22Rv1 (cell line): ENCODE results near the gene KRT35.
"Not testable (repeated sequence)": the region's sequence is repeated elsewhere in the genome, so short reads cannot be mapped to it uniquely, and the experiment has no call there.

Source experiments
- H3K27ac ChIP-seq: fragments of 450-650 bp; 2 replicates; pipeline ENCODE4 v1.5.1; 2017
- ZFX ChIP-seq: fragments of 450-650 bp; IDR thresholded peaks from 2 replicates; pipeline ENCODE4 v1.6.1; 2017; ENCODE audit warnings: antibody characterized with exemption, borderline replicate concordance
- TF ChIP-seq, protein P1 (sequence below): fragments of 450-650 bp; IDR thresholded peaks from 2 replicates; pipeline ENCODE4 v1.5.1; 2017; ENCODE audit warnings: mild to moderate bottlenecking

KRT35 gene

GRCh38 chr17:41439375-41439774 is 41.6 kb downstream of the KRT35 start:
- H3K27ac ChIP-seq: no peak overlapping the region
- no peak for TF ChIP-seq ZFX
- TF ChIP-seq, protein P1, sequence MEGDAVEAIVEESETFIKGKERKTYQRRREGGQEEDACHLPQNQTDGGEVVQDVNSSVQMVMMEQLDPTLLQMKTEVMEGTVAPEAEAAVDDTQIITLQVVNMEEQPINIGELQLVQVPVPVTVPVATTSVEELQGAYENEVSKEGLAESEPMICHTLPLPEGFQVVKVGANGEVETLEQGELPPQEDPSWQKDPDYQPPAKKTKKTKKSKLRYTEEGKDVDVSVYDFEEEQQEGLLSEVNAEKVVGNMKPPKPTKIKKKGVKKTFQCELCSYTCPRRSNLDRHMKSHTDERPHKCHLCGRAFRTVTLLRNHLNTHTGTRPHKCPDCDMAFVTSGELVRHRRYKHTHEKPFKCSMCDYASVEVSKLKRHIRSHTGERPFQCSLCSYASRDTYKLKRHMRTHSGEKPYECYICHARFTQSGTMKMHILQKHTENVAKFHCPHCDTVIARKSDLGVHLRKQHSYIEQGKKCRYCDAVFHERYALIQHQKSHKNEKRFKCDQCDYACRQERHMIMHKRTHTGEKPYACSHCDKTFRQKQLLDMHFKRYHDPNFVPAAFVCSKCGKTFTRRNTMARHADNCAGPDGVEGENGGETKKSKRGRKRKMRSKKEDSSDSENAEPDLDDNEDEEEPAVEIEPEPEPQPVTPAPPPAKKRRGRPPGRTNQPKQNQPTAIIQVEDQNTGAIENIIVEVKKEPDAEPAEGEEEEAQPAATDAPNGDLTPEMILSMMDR: no peak

DNA sequence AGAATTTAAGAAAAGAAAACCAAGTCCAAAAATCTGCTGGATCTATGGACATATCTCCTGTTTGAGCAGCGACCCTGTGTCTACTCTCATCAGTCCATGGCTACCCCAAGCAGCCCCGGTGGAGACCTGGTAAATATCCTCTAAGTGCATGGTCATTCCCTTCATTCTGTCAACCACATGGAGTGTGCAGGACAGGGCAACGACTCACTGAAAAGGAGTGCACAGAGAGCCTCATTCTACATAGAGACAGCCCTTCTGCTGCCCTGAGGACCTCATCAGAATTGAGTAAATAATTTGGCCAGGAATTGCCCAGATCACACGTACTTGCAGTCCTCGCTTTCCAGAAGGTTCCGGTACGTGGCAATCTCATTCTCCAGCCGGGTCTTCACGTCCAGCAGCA is 43.2 kb downstream of the KRT35 start:
- TF ChIP-seq, protein P1: no peak
- no peak for TF ChIP-seq ZFX
- H3K27ac ChIP-seq: no peak overlapping the region

GRCh38 chr17:41437254-41437653 is 43.7 kb downstream of the KRT35 start:
- H3K27ac ChIP-seq: no peak overlapping the region
- no peak for TF ChIP-seq ZFX
- TF ChIP-seq, protein P1: no peak

- TF ChIP-seq, protein P1: no peak
- no peak for TF ChIP-seq ZFX
- no peak overlapping the region for H3K27ac ChIP-seq
Observed at GRCh38 chr17:41434415-41434814, 46.5 kb downstream of the KRT35 start.

DNA sequence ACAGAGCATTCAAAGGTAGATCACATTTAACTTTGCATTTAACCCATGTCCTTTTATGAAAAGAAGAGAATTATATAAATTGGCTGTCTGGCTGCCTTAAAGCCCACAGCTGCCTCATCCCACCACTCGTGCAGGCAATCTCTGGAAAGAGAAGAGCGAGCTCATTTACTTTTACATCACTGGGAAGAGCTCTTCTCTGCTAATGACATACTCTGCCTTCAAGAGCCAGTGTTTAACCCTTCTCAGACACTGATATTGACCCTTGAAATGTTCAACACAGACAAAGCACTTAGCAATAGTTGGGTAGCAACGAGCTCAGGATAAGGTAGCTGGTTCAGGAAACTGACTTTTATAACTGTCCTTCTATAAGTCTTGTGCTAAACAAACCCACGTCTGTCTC is 46.9 kb downstream of the KRT35 start:
- no peak for TF ChIP-seq ZFX
- TF ChIP-seq, protein P1: no peak
- H3K27ac ChIP-seq: no peak overlapping the region

DNA sequence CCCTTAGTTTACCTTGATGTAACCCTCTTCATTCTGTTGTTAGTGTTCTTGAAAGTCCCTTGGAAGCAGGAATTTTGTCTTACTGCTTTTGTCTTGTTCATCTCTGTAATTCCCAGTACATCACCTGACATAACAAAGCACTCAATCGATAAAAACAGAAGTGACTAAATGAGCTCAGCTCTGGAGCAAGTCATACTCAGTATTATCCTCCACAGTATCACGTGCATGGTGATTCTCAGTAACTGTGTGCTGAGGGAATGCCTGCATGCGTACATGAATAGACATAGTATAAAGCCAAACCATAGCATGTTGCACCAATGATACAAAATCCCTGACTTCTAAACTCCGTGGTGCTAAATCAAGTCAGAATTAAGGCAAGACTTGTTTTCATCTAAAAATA is 47.4 kb downstream of the KRT35 start:
- H3K27ac ChIP-seq: no peak overlapping the region
- no peak for TF ChIP-seq ZFX
- TF ChIP-seq, protein P1: no peak

GRCh38 chr17:41430376-41430775 is 50.6 kb downstream of the KRT35 start:
- H3K27ac ChIP-seq: not testable (repeated sequence)

- TF ChIP-seq ZFX: no peak
- TF ChIP-seq, protein P1: no peak
- no peak overlapping the region for H3K27ac ChIP-seq
Observed at GRCh38 chr17:41429667-41430066, 51.3 kb downstream of the KRT35 start.
